Cardiac muscle cell (in vitro differentiated cells and primary cell): Measurements from ENCODE around the gene ATAD3C. TPM values are rescaled to one million over a fixed set of nuclear protein-coding genes. Genes with fewer than 3 reads are reported as not detected.
A peak's percentile ranks its signal among the peaks of the same experiment; 100 is the strongest.

ENCODE experiments used
- DNase-seq, 2 donors: peaks; one replicate each; pipeline versions ENCODE4 v3.0.0 to v3.0.0-alpha.2; 2010 to 2017; ENCODE audit warnings: low read depth in 1 of 2, low spot score in 1 of 2
- H3K27ac ChIP-seq: fragments of 200-600 bp; sonication (generic); 2 replicates; pipeline ENCODE4 v1.5.1; 2016
- H3K27me3 ChIP-seq: fragments of 200-600 bp; sonication (generic); 2 replicates; pipeline ENCODE4 v1.6.0; 2016; ENCODE audit warnings: control low read depth
- H3K36me3 ChIP-seq: fragments of 200-600 bp; sonication (generic); 2 replicates; pipeline ENCODE4 v1.5.1; 2016; ENCODE audit warnings: control low read depth
- H3K4me1 ChIP-seq: fragments of 200-600 bp; sonication (generic); 2 replicates; pipeline ENCODE4 v1.8.1; 2017; ENCODE audit warnings: low read depth, mild to moderate bottlenecking, mixed run types
- H3K4me3 ChIP-seq: fragments of 200-600 bp; sonication (generic); 2 replicates; pipeline ENCODE4 v1.5.1; 2016; ENCODE audit warnings: mild to moderate bottlenecking
- H3K9me3 ChIP-seq: fragments of 200-600 bp; sonication (generic); 2 replicates; pipeline ENCODE4 v1.5.1; 2017; ENCODE audit warnings: low read depth, mild to moderate bottlenecking, control low read depth
- CTCF ChIP-seq: IDR thresholded peaks from 2 replicates; pipeline ENCODE4 v1.5.1; 2012; ENCODE audit warnings: low read depth, mild to moderate bottlenecking, low read length
- polyA plus RNA-seq: library from polyadenylated mRNA; unstranded; fragments of >200 nt; fragmentation: Nextera tagmentation; extraction: Ambion mirVana; gene quantifications from 2 replicates; pipeline ENCODE4 v1.2.1, GENCODE V29; 2016
- total RNA-seq: library from RNA; depleted of rRNA; stranded (reverse); fragments of >200 nt; gene quantifications from 2 replicates; pipeline ENCODE4 v1.2.3, GENCODE V29; 2016

ATAD3C gene
- total and polyA plus RNA-seq, 2 experiments from 2014 or later, result 0.21 to 0.53 TPM

GRCh38 chr1:1432951-1433803 is 16.3 kb upstream of the ATAD3C start:
- Histone ChIP-seq H3K4me1 (peaks cover 50% of the 10 kb centered on the region), H3K36me3 (no peaks in the 10 kb centered on the region), H3K27me3 (peaks cover 2% of the 10 kb centered on the region), H3K27ac (peak overlapping the region; percentile 79), H3K4me3 (no peak overlapping the region), H3K9me3 (no peaks in the 10 kb centered on the region)
- peak; percentile 32 to 56 for DNase-seq
- TF ChIP-seq CTCF, result no peak

GRCh38 chr1:1433804-1434130 is 15.7 kb upstream of the ATAD3C start:
- Histone ChIP-seq H3K4me1 (peaks cover 50% of the 10 kb centered on the region), H3K36me3 (no peaks in the 10 kb centered on the region), H3K9me3 (no peaks in the 10 kb centered on the region), H3K27ac (peak overlapping the region; percentile 79), H3K4me3 (no peak overlapping the region), H3K27me3 (peaks cover 2% of the 10 kb centered on the region)
- DNase-seq, result peak in 1 of 2 donors; percentile 76
- TF ChIP-seq CTCF, result no peak

GRCh38 chr1:1434131-1434823 is 15.2 kb upstream of the ATAD3C start:
- no peak overlapping the region for H3K4me3 ChIP-seq
- peak; percentile 52 to 72 for DNase-seq
- H3K27ac ChIP-seq, result peak overlapping the region; percentile 79

GRCh38 chr1:1434824-1435105 is 14.7 kb upstream of the ATAD3C start:
- no peak for TF ChIP-seq CTCF
- Histone ChIP-seq H3K27me3 (peaks cover 2% of the 10 kb centered on the region), H3K4me1 (peaks cover 50% of the 10 kb centered on the region), H3K4me3 (no peak overlapping the region), H3K27ac (peak overlapping the region; percentile 79), H3K36me3 (no peaks in the 10 kb centered on the region), H3K9me3 (no peaks in the 10 kb centered on the region)
- DNase-seq, result no peak

More at GRCh38 chr1:1434131-1434823, 15.2 kb upstream of the ATAD3C start:
- Histone ChIP-seq H3K9me3 (no peaks in the 10 kb centered on the region), H3K27me3 (peaks cover 2% of the 10 kb centered on the region), H3K36me3 (no peaks in the 10 kb centered on the region), H3K4me1 (peaks cover 50% of the 10 kb centered on the region)
- no peak for TF ChIP-seq CTCF

GRCh38 chr1:1435106-1435903 is 14.2 kb upstream of the ATAD3C start, which contains the start of gene VWA1:
VWA1 (plus strand) TSS chr1:1435690; CDS start chr1:1435749, 59 bp downstream.
- Histone ChIP-seq H3K4me1 (peaks cover 48% of the 10 kb centered on the region), H3K4me3 (peak within 1 kb of the TSS; percentile 46), H3K36me3 (no peaks in the 10 kb centered on the region), H3K9me3 (no peaks in the 10 kb centered on the region), H3K27ac (peak within 1 kb of the TSS; percentile 79), H3K27me3 (peaks cover 2% of the 10 kb centered on the region)
- peak; percentile 80 to 82 for DNase-seq
- TF ChIP-seq CTCF, result peak; percentile 6
